Activated CD4-positive, alpha-beta memory T cell treated with anti-CD3 and anti-CD28 coated beads for 36 hours (primary cell): ENCODE data around the gene PRR14L. TPM values are rescaled to one million over a fixed set of nuclear protein-coding genes. Genes with fewer than 3 reads are reported as not detected.

ENCODE experiments used
- CTCF ChIA-PET: fragments of 350-600 bp; sonication (Branson Sonifier 250); formaldehyde crosslinking; loops from one replicate; lab custom pipeline; 2021; ENCODE audit warnings: antibody characterized with exemption, inconsistent platforms; lab: Charles Lee
- POLR2A ChIA-PET: fragments of 350-600 bp; sonication (Branson Sonifier 250); formaldehyde crosslinking; loops from one replicate; lab custom pipeline; 2021; ENCODE audit warnings: antibody characterized with exemption; lab: Charles Lee
- DNase-seq: peaks from one replicate; pipeline ENCODE4 v3.0.0-alpha.2; 2020
- H3K27ac Mint-ChIP-seq: one replicate; pipeline ENCODE4 v1.8.0; 2021; ENCODE audit warnings: mixed read lengths
- H3K27me3 Mint-ChIP-seq: one replicate; pipeline ENCODE4 v1.8.0; 2021; ENCODE audit warnings: mixed read lengths
- H3K36me3 Mint-ChIP-seq: one replicate; pipeline ENCODE4 v1.8.0; 2021; ENCODE audit warnings: mixed read lengths
- H3K4me1 Mint-ChIP-seq: one replicate; pipeline ENCODE4 v1.8.0; 2021; ENCODE audit warnings: low read depth, mixed read lengths
- H3K4me3 Mint-ChIP-seq: one replicate; pipeline ENCODE4 v1.8.0; 2021; ENCODE audit warnings: mild to moderate bottlenecking, mixed read lengths
- H3K9me3 Mint-ChIP-seq: one replicate; pipeline ENCODE4 v1.8.0; 2021; ENCODE audit warnings: mixed read lengths
- intact Hi-C: fragments of 100-400 bp; cut with micrococcal nuclease; formaldehyde crosslinking; loops from one replicate; pipeline ENCODE4 v1.15.1; 2023
- total RNA-seq, 2 experiments: library from RNA; stranded (reverse); gene quantifications; one replicate each; pipeline ENCODE4 v1.2.3, GENCODE V29; 2021

PRR14L gene
- total RNA-seq, 2 experiments from 2014 or later, result 41.3 to 45.2 TPM

DNA sequence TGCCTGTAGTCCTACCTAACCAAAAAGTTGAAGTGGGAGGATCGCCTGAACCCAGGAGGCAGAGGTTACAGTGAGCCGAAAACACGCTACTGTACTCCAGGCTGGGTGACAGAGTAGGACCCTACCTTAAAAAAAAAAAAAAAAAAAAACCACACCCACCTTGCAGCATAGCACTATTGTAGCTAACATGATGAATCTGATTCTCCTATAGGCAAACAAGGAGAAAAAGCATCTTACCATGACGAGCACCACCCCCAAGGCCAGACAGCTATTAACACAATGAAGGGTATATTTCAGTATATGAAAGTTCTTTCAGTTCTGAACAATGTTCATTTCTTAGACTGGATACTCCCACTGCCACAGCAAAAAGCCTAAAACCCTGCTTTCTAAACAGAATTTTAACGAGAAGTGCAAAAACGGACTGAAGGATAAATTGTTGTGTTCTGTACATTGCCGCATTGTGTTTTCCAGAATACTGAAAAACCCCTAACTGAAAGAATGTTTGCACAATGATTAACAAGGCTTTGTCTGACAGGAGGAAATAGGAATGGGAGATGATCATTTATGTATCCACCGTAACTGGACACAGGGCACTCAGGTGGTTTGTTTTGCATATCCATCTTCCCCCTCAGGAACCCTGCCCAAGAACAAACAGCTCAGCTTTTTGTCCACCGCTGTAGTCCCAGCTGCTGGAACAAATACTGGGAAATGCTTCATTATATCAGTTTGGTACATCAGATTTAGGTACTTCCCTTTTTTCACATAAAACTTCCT is 96.8 kb downstream of the PRR14L start:
- no peaks in the 10 kb centered on the region for H3K9me3 Mint-ChIP-seq
- intact Hi-C loops, result no loop called here
- CTCF ChIA-PET, result interaction anchor here (1.0 to 1.1 kb wide), 2 partner anchors 12 to 318 kb away, joined by 3 to 4 read pairs; no protein-coding TSS in a partner anchor
- POLR2A ChIA-PET, result interaction anchor here (0.6 kb wide), 1 partner anchor 102 kb away, joined by 3 read pairs; no protein-coding TSS in a partner anchor
- no peaks in the 10 kb centered on the region for H3K27me3 Mint-ChIP-seq
- DNase-seq, result no peak
- no peak overlapping the region for H3K4me3 Mint-ChIP-seq
- peaks cover 41% of the 10 kb centered on the region for H3K4me1 Mint-ChIP-seq
- no peak overlapping the region for H3K27ac Mint-ChIP-seq
- H3K36me3 Mint-ChIP-seq, result peaks cover 13% of the 10 kb centered on the region

DNA sequence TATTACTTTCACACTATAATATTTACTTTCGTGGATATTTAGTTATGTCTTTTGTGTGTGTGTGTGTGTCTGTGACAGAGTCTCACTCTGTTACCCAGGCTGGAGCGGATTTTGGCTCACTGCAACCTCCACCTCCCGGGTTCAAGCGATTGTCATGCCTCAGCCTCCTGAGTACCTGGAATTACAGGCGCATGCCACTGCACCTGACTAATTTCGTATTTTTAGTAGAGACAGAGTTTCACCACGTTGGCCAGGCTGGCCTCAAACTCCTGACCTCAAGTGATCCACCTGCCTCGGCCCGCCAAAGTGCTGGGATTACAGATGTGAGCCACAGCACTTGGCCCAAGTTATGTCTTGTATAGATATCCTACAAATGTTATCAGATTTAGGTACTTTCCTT is 97.8 kb downstream of the PRR14L start:
- ChIA-PET POLR2A (no interaction called here), CTCF (no interaction called here)
- no peak for DNase-seq
- H3K27me3 Mint-ChIP-seq, result no peaks in the 10 kb centered on the region
- peaks cover 19% of the 10 kb centered on the region for H3K36me3 Mint-ChIP-seq
- peaks cover 46% of the 10 kb centered on the region for H3K4me1 Mint-ChIP-seq
- intact Hi-C loops, result no loop called here
- no peak overlapping the region for H3K4me3 Mint-ChIP-seq
- no peak overlapping the region for H3K27ac Mint-ChIP-seq
- no peaks in the 10 kb centered on the region for H3K9me3 Mint-ChIP-seq

DNA sequence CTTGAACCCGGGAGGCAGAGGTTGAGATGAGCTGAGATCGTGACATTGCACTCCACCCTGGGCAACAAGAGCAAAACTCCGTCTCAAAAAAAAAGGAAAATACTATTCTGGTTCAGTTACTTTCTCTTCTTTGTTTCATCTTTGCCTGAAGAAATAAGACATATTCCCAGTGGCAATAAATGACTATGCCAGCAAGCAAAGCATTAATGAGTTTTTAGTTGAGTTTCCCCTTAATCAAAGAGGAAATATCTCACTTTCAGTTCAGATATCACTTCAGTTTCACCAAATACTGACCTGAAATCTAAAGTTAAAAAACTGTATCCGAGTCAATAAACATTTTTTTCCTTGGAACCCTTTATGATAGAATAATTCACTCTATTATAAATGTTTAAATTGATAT is 98.3 kb downstream of the PRR14L start:
- DNase-seq, result no peak
- peak overlapping the region; percentile 42 for H3K27ac Mint-ChIP-seq
- H3K4me3 Mint-ChIP-seq, result no peak overlapping the region
- peaks cover 24% of the 10 kb centered on the region for H3K36me3 Mint-ChIP-seq
- H3K27me3 Mint-ChIP-seq, result no peaks in the 10 kb centered on the region
- ChIA-PET POLR2A (no interaction called here), CTCF (no interaction called here)
- no peaks in the 10 kb centered on the region for H3K9me3 Mint-ChIP-seq
- peaks cover 50% of the 10 kb centered on the region for H3K4me1 Mint-ChIP-seq
- intact Hi-C loops, result no loop called here

DNA sequence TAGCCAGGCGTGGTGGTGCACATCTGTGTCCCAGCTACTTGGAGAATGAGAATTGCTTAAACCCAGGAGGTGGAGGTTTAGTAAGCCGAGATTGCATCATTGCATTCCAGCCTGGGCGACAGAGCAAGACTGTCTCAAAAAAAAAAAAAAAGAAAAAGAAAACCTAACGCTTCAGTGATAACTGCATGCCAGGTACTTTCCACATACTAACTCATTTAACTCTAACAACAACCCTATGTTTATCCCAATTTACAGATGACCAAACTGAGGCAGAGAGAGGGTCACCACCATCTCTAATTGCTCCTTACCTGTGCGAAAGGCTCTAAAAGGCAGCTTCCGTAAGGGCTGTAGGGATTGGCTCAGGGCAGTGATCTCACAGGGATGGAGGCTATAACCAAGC is 99.5 kb downstream of the PRR14L start:
- POLR2A ChIA-PET, result no interaction called here
- H3K9me3 Mint-ChIP-seq, result no peaks in the 10 kb centered on the region
- no peaks in the 10 kb centered on the region for H3K27me3 Mint-ChIP-seq
- H3K4me1 Mint-ChIP-seq, result peaks cover 59% of the 10 kb centered on the region
- intact Hi-C loops, result no loop called here
- peaks cover 24% of the 10 kb centered on the region for H3K36me3 Mint-ChIP-seq
- CTCF ChIA-PET, result no interaction called here
- H3K27ac Mint-ChIP-seq, result no peak overlapping the region
- DNase-seq, result no peak
- H3K4me3 Mint-ChIP-seq, result no peak overlapping the region

DNA sequence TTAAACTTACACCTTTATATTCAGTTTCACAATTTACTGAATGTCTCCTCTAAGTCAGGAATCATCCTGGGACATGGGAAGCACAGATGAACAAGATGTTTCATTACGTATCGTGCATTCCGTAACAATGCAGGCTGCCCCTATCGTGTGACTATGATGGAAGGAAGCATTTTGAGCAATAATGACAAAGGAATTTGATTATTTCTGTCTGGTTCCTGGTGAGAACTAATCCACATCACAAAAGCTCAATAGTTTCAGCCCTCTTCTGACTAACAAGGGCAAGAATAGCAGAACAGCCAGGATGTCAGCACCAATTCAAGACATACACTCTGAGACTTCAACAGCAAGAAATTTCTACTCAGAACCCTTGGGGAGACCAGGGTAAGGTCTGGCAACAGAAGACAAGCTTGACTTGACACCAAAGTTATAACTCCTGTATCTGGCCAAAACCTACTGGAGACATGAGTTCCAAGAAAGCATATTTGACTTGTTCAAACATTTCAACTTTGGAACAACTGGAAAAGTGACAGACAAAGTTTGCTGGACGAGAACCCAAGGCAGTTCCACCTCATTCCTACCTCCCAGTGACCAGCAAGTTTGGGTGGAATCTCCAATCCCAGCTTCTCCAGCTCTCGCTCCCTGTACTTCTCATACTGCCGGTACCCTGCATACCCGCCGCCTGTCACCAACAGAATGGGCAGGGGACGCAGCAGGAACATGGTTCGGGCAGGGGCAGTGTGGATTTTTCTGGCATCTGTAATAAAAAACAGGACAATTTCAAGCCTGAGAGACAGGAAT is 102.2 kb downstream of the PRR14L start:
- Mint-ChIP-seq H3K36me3 (peaks cover 32% of the 10 kb centered on the region), H3K27ac (peak overlapping the region; percentile 88), H3K27me3 (no peaks in the 10 kb centered on the region), H3K4me1 (peaks cover 54% of the 10 kb centered on the region), H3K9me3 (no peaks in the 10 kb centered on the region), H3K4me3 (no peak overlapping the region)
- intact Hi-C loops, result loop anchor here (2.0 kb wide), 1 partner anchor 13 kb away; no protein-coding TSS in a partner anchor
- CTCF ChIA-PET, result interaction anchor here (0.8 to 1.9 kb wide), 3 partner anchors 14 to 196 kb away, joined by 3 to 4 read pairs (median 3); partner anchors contain the start of gene PISD
- DNase-seq, result no peak
- POLR2A ChIA-PET, result interaction anchor here (1.7 kb wide), 1 partner anchor 13 kb away, joined by 11 read pairs; the partner anchor contains the start of gene PISD

DNA sequence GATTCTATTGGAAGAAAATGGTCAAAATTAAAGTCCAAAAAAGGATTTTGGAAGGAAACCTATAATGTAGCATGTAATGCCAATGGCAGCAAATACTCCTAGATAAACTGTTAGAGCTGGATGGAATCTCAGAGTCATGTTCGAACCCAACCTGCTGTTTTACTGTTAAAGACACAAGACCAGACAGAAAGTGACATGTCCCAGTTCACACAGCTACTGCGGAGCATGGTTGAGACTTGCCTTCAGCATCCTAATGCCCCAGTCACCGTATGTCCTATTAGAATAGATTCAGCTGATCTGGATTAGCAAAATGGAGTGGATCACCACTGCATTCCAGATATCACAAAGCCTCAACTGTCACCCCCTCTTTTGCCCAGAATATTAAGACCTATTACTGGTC is 102.9 kb downstream of the PRR14L start:
- ChIA-PET CTCF (interaction anchor here (0.8 to 1.9 kb wide), 3 partner anchors 17 to 195 kb away, joined by 3 to 4 read pairs (median 3); no protein-coding TSS in a partner anchor), POLR2A (interaction anchor here (0.5 to 1.7 kb wide), 2 partner anchors 8 to 14 kb away, joined by 3 to 11 read pairs; partner anchors contain the start of gene PISD)
- H3K4me1 Mint-ChIP-seq, result peaks cover 51% of the 10 kb centered on the region
- peak overlapping the region; percentile 88 for H3K27ac Mint-ChIP-seq
- no peaks in the 10 kb centered on the region for H3K27me3 Mint-ChIP-seq
- no peak for DNase-seq
- H3K4me3 Mint-ChIP-seq, result no peak overlapping the region
- H3K36me3 Mint-ChIP-seq, result peaks cover 34% of the 10 kb centered on the region
- intact Hi-C loops, result loop anchor here (2.0 kb wide), 1 partner anchor 14 kb away; no protein-coding TSS in a partner anchor
- H3K9me3 Mint-ChIP-seq, result no peaks in the 10 kb centered on the region

DNA sequence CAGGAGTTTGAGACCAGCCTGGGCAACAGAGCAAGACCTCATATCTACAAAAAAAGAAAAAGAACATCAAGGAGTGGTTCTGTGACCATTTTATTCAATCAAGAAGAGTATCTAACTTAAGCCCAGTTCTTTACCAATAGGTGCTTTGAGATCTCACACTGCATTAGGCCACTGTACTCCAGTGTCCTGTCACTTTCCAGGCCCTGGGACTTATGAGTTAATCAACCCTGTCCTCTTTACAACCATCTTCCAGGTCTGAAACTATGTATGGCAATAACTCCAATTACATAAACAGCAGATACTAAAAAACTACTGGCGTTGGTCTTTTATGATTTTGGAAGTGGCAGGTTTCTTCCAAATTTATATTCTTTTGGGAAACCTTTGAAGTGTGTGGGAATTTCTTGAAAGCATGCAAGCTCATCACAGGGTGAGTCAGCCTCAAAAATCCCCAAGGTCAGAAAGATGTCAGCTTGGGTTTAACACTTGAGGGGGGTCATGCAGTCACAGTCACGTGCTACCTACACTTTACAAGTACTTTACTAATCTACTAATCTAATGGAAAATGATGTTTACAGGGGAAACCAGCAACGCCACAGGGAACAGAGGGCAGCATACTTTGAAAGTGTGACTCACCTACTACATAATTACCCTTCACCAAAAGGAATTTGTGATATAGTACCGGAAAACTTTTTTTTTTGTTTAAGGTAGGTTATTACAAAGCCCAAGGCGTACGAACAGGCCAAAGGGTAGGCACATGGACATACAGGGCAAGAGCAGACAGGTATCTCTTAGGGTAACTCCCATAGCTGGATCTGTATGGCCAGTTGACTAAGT is 103.5 kb downstream of the PRR14L start:
- Mint-ChIP-seq H3K27ac (peak overlapping the region; percentile 88), H3K9me3 (no peaks in the 10 kb centered on the region), H3K4me3 (no peak overlapping the region), H3K27me3 (no peaks in the 10 kb centered on the region), H3K36me3 (peaks cover 36% of the 10 kb centered on the region), H3K4me1 (peaks cover 44% of the 10 kb centered on the region)
- POLR2A ChIA-PET, result interaction anchor here (0.5 to 1.7 kb wide), 2 partner anchors 9 to 15 kb away, joined by 3 to 11 read pairs; partner anchors contain the start of gene PISD
- DNase-seq, result peak; percentile 65
- intact Hi-C loops, result loop anchor here (2.0 kb wide), 1 partner anchor 14 kb away; no protein-coding TSS in a partner anchor
- CTCF ChIA-PET, result interaction anchor here (0.8 to 1.9 kb wide), 3 partner anchors 16 to 195 kb away, joined by 3 to 4 read pairs (median 3); no protein-coding TSS in a partner anchor

DNA sequence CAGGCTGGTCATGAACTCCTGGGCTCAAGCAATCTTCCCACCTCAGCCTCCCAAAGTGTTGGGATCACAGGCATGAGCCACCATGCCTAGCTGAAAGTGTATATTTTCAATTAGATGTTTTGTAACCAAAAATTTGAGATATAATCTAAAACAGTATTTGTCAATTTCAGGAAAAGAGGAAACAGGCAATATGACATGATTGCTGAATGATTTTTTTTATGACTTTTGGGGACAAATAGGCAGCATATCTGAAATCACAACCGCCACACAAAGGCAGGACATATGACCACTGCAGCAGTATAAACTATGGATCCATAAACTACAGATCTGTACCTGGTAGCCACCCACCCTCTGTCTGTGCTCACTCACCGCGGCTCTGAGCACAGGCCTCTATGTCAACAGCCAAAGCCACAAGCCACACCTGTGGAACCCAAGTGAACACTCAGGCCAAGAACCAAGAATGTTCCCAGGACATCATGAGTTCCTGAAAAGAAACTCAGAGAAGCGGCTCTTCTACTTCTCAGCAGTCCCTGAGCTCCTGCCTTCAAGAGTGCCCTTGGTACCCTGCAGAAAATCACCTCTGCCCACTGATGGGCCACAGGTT is 110.4 kb downstream of the PRR14L start:
- peaks cover 8% of the 10 kb centered on the region for H3K36me3 Mint-ChIP-seq
- peak overlapping the region; percentile 63 for H3K27ac Mint-ChIP-seq
- H3K4me1 Mint-ChIP-seq, result peaks cover 41% of the 10 kb centered on the region
- no peaks in the 10 kb centered on the region for H3K27me3 Mint-ChIP-seq
- intact Hi-C loops, result no loop called here
- no peak for DNase-seq
- ChIA-PET POLR2A (no interaction called here), CTCF (interaction anchor here (0.5 to 1.3 kb wide), 2 partner anchors 9 to 79 kb away, joined by 4 to 7 read pairs; no protein-coding TSS in a partner anchor)
- H3K9me3 Mint-ChIP-seq, result no peaks in the 10 kb centered on the region
- no peak overlapping the region for H3K4me3 Mint-ChIP-seq

DNA sequence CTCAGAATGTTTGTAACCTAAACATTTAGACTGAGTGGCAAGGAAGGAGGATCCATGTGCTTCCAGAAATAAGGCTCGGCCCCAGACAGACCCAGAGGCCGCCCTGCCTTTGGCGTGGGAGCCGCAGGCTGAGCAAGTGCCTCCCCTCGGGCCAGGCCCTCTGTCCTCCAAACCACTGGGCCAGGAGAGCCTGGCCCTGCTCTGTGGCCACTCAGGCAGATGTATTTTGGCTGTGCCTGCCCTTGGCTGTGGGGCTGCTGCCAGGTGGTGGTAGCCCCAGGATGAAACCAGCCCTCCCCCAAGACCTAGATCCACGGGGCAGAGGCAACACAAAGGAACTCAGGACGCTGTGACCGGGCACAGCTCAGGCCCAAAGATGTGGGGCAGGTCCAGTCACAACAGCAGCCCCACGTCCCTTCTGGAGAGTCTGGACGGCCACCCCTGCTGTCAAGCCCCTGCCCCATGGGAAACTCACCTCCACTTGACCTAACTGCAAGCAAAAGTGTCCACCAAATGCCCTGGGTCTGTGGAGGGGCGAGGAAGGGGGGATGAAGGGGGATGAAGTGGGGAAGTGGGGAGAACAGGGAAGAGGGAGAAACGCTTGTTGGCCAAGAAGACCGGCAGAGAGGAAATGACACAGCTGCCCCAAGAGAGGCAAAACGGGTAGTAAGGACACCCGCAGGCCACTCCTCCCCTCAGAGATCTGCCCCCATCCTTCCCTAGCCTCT is 111.9 kb downstream of the PRR14L start:
- no peak for DNase-seq
- ChIA-PET CTCF (interaction anchor here (1.3 to 2.0 kb wide), 2 partner anchors 8 to 82 kb away, joined by 7 to 8 read pairs; no protein-coding TSS in a partner anchor), POLR2A (interaction anchor here (0.6 kb wide), 1 partner anchor 23 kb away, joined by 3 read pairs; no protein-coding TSS in a partner anchor)
- intact Hi-C loops, result no loop called here
- Mint-ChIP-seq H3K4me3 (no peak overlapping the region), H3K36me3 (peaks cover 3% of the 10 kb centered on the region), H3K9me3 (no peaks in the 10 kb centered on the region), H3K4me1 (peaks cover 43% of the 10 kb centered on the region), H3K27ac (peak overlapping the region; percentile 56), H3K27me3 (no peaks in the 10 kb centered on the region)

DNA sequence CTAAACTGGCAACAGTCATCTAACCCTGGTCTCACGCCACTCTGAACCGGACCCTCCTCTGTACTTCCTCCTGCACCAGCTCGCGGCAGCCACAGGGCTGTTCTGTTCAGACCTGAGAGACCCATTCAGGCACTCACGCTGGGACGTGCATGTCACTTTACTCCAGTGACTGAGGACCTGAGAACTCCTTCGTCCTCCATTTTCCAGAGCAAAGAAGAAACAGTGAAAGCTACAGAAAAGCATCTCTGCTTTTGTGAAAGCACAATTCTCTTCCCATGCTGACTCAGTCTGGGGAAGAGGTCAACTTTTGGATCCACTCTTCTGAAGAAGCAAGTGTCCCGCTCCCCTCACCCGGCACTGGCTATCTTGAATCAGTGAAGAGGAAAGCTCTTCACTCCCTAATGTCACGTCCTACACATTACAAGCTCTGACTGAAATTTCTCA is 112.5 kb downstream of the PRR14L start:
- no peak overlapping the region for H3K4me3 Mint-ChIP-seq
- DNase-seq, result no peak
- ChIA-PET POLR2A (interaction anchor here (0.6 kb wide), 1 partner anchor 24 kb away, joined by 3 read pairs; no protein-coding TSS in a partner anchor), CTCF (interaction anchor here (2.0 kb wide), 1 partner anchor 81 kb away, joined by 8 read pairs; no protein-coding TSS in a partner anchor)
- no peaks in the 10 kb centered on the region for H3K27me3 Mint-ChIP-seq
- peak overlapping the region; percentile 53 for H3K27ac Mint-ChIP-seq
- H3K9me3 Mint-ChIP-seq, result no peaks in the 10 kb centered on the region
- H3K4me1 Mint-ChIP-seq, result peaks cover 42% of the 10 kb centered on the region
- H3K36me3 Mint-ChIP-seq, result peaks cover 3% of the 10 kb centered on the region
- intact Hi-C loops, result no loop called here
